ENCODE measurements around the gene DSCAM. TPM values are rescaled to one million over a fixed set of nuclear protein-coding genes. Genes with fewer than 3 reads are reported as not detected.

The DSCAM gene
- total and polyA plus RNA-seq, 3 donors from 2014 or later = 0.70 to 2.3 (median 2.0) TPM

DNA sequence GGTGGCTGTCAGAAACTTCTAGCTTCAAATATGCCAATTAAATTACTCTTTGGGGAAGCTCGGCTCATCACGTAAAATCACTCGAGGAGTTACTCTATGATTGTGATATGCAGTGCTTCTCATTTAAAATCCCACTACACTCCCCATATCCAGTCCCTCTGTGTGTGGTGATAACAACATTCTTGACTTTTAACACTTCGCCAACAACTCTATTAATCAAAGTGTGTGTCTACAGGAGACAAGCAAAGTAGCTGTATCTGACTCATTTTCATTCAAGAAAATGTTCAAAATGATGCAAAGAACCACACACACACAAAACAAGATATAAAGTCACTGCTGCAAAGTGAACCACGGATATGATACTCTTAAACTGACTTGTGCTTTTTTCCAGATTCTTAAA, 341.3 kb downstream of the DSCAM start:
- no peak overlapping the region for H3K4me3 ChIP-seq
- no peaks in the 10 kb centered on the region for H3K4me1 ChIP-seq
- no peak overlapping the region for H3K27ac ChIP-seq
- H3K27me3 ChIP-seq = no peaks in the 10 kb centered on the region
- H3K9me3 ChIP-seq = no peaks in the 10 kb centered on the region
- intact Hi-C loops (cut with DNase I; ENCODE audit: low total_unique reads) = no loop called here
- DNase-seq = no peak
- TF ChIP-seq, protein P1, sequence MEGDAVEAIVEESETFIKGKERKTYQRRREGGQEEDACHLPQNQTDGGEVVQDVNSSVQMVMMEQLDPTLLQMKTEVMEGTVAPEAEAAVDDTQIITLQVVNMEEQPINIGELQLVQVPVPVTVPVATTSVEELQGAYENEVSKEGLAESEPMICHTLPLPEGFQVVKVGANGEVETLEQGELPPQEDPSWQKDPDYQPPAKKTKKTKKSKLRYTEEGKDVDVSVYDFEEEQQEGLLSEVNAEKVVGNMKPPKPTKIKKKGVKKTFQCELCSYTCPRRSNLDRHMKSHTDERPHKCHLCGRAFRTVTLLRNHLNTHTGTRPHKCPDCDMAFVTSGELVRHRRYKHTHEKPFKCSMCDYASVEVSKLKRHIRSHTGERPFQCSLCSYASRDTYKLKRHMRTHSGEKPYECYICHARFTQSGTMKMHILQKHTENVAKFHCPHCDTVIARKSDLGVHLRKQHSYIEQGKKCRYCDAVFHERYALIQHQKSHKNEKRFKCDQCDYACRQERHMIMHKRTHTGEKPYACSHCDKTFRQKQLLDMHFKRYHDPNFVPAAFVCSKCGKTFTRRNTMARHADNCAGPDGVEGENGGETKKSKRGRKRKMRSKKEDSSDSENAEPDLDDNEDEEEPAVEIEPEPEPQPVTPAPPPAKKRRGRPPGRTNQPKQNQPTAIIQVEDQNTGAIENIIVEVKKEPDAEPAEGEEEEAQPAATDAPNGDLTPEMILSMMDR (IDR thresholded peaks at IDR 0.05) = no peak
- no peak for TF ChIP-seq POLR2A (IDR thresholded peaks at IDR 0.05)
- 42 to 46% methylated on average over 5 of the region's 5 CpGs for WGBS, 2 donors
- no peaks in the 10 kb centered on the region for H3K36me3 ChIP-seq (ENCODE audit: low read depth, missing control alignments)

DNA sequence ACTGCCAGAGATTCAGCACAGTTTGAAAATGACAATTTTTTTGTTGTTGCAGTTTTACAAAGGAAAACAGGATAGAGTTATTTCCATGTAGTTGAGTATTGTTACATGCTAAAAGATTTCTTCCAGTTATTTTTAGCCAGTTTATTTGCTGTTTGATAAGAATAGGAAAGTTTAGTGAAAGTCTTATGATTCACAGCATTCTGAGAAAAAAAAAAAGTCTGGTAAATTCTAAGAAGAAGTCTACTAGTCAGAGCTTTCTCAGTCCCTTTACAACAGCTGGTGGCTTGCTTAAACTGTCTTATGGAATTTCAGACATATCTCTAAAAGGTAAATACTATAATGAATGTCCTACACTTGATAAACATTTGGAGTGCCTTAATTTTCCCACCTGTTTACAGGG, 341.7 kb downstream of the DSCAM start:
- no peaks in the 10 kb centered on the region for H3K4me1 ChIP-seq
- H3K27ac ChIP-seq = no peak overlapping the region
- no peak for DNase-seq
- intact Hi-C loops (cut with DNase I; ENCODE audit: low total_unique reads) = no loop called here
- H3K27me3 ChIP-seq = no peaks in the 10 kb centered on the region
- no peaks in the 10 kb centered on the region for H3K36me3 ChIP-seq (ENCODE audit: low read depth, missing control alignments)
- no peak for TF ChIP-seq POLR2A (IDR thresholded peaks at IDR 0.05)
- TF ChIP-seq, protein P1 (IDR thresholded peaks at IDR 0.05) = no peak
- no peak overlapping the region for H3K4me3 ChIP-seq
- H3K9me3 ChIP-seq = no peaks in the 10 kb centered on the region

DNA sequence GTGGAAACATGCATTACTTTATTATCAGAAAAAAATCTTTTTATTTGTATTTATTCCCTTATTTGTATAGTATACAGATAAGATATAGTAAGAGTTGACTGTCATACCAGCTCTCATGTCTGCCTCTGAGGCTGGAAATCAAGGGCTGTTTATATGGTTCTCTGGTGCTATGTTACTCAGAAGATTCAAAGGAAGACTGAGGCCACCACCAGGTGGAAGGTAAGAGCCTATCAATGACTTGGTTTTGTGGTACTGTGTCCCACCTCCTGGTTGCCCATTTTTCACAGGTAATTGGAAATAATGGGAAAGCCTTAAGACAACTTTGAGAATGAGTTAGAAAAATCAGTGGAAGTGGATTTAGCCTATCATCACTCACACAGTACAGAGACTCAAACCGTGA, 342.1 kb downstream of the DSCAM start:
- Histone ChIP-seq H3K27ac (no peak overlapping the region), H3K4me1 (no peaks in the 10 kb centered on the region), H3K27me3 (no peaks in the 10 kb centered on the region), H3K9me3 (no peaks in the 10 kb centered on the region), H3K4me3 (no peak overlapping the region), H3K36me3 (ENCODE audit: low read depth, missing control alignments) (no peaks in the 10 kb centered on the region)
- WGBS, 2 donors = 59 to 67% methylated on average over 1 of the region's 1 CpG
- no peak for DNase-seq
- intact Hi-C loops (cut with DNase I; ENCODE audit: low total_unique reads) = no loop called here
- TF ChIP-seq, protein P1 (IDR thresholded peaks at IDR 0.05) = no peak
- TF ChIP-seq POLR2A (IDR thresholded peaks at IDR 0.05) = no peak

DNA sequence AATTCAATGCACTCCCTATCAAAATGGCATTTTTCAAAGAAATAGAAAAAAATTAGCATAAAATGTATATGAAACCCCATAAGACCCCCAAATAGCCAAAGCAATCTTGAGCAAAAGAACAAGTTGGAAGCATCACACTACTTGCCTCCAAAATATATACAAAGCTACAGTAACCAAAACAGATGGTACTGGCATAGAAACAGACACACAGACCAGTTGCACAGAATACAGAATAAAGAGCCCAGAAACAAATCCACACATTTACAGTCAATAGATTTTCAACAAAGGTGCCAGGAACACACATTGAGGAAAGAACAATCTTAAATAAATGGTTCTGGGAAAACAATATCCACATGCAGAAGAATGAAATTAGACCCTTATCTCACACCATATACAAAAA, 350.8 kb downstream of the DSCAM start:
- no peaks in the 10 kb centered on the region for H3K27me3 ChIP-seq
- H3K36me3 ChIP-seq (ENCODE audit: low read depth, missing control alignments) = no peaks in the 10 kb centered on the region
- TF ChIP-seq, protein P1 (IDR thresholded peaks at IDR 0.05) = no peak
- no peak for TF ChIP-seq POLR2A (IDR thresholded peaks at IDR 0.05)
- DNase-seq = no peak
- H3K4me3 ChIP-seq = no peak overlapping the region
- H3K9me3 ChIP-seq = no peaks in the 10 kb centered on the region
- H3K4me1 ChIP-seq = no peaks in the 10 kb centered on the region
- intact Hi-C loops (cut with DNase I; ENCODE audit: low total_unique reads) = no loop called here
- H3K27ac ChIP-seq = no peak overlapping the region

DNA sequence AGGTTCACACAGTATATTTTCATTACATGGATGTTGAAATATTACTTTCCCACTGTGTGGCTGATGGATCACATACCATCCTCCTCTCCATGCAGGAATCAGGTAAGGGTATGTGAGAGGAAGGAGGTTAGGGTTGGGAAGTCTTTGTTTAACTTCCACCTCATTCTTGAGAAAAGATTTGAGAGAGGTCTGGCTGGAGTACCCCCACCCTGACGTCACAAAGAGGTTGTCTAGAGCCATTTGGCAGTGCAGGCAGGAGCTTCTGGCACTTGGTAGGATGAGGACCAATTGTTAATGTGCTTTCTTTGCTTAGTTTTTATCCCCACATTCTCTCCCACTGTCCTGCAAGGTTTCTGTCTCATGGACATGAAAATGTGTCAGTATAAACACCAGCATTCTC, 356.6 kb downstream of the DSCAM start:
- intact Hi-C loops (cut with DNase I; ENCODE audit: low total_unique reads) = no loop called here
- Histone ChIP-seq H3K9me3 (no peaks in the 10 kb centered on the region), H3K27ac (no peak overlapping the region), H3K4me3 (no peak overlapping the region), H3K36me3 (ENCODE audit: low read depth, missing control alignments) (no peaks in the 10 kb centered on the region), H3K4me1 (no peaks in the 10 kb centered on the region), H3K27me3 (no peaks in the 10 kb centered on the region)
- TF ChIP-seq, protein P1 (IDR thresholded peaks at IDR 0.05) = no peak
- TF ChIP-seq POLR2A (IDR thresholded peaks at IDR 0.05) = no peak
- WGBS, 2 donors = 88 to 91% methylated on average over 1 of the region's 1 CpG
- DNase-seq = no peak
